Raji (cell line): Measurements from ENCODE around the gene TSPAN18.

Source experiments
- POLR2A ChIP-seq: IDR thresholded peaks from 2 replicates; pipeline ENCODE4 v1.6.1; 2011; ENCODE audit warnings: low read depth, low read length, control low read depth; ENCODE audit not compliant: insufficient read depth

TSPAN18 gene

DNA sequence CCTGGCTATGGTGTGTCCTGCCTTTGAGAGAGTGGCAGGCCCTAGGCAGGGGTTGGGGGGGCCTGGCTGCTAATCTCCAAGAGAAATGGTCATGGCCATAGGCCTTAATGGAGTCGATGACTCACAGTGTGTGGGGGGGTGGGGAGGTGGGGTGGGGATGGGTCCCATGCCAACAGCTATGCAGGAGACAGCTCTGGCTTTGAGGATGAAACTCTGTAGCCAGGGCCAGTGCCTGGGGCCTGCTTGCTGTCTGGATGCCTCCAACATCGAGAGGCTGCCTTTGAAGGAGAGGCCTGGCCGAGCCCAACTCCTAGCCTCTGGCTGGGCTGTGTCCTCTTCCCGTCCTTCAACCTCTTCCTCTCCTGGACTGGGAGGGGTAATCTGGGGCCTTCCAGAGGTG is 23.9 kb upstream of the TSPAN18 start:
- TF ChIP-seq POLR2A, result no peak

DNA sequence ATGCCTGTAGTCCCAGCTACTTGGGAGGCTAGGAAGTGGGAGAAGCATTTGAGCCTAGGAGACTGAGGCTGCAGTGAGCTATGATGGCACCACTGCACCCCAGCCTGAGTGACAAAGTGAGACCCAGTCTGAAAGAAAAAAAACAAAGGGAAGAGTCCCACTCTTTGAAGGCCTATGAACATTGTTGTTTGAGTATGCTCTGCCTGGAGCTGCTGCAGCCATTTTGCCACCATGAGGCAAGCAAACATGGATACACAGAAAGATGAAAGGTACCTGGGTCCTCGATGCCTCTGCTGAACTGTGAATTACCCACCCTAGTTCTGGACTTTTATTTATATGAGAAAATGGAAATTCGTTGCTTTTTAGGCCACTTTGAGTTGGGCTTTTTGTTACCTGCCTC is 19.7 kb upstream of the TSPAN18 start:
- TF ChIP-seq POLR2A, result no peak

DNA sequence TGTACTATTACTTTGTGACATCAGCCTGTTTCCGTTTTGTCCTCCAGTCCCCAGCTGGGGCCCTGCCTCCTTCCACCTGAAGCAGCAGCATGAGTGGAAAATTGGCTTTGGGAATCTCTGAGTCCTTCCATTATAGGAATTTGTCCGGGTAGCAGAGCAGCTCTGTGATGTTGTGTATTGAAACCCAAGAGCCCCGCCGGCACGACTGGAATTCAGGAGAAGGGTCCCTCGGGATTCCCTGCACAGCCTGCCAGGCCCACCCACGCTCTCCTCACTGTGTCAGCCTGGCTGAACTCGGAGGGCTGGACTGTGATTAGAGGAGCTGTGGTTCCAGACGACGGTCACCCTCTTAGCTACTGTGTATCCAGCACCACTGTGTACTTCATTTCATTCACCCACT is 18.8 kb upstream of the TSPAN18 start:
- no peak for TF ChIP-seq POLR2A

DNA sequence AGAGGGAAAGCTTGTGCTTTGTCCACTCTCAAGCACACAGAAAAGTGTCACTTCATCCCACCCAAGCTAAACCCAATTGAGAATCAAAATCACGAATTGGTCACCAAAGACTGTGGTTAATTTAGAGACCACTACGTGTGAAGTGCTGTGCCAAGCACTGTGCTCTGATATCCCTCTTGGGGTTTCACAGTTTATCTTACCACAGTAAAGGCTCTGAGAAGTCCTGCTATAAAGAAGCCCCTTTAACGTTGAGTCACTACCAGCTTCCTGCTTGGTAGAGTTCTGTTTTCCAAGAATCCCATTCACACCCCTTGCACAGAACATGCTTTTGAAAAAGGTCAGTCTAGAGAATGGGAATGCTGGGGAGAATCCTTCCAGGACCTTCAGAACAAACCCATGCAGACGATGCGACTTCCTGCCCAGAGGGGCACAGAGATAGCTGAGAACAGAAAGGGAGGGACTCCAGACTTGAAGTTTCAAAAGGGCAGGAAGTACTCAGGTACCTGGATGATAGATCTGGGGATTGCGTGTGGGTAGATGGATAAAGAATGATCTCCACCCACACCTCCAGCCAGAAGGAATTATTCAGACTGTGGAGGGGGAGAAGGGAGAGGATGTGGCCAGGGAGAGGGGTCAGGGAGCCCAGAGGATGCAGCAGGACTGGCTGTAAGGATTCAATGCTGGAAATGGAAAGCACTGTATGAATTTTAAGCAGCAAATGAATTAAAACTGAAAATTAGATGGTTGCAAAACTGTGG is 18.1 kb upstream of the TSPAN18 start:
- no peak for TF ChIP-seq POLR2A

DNA sequence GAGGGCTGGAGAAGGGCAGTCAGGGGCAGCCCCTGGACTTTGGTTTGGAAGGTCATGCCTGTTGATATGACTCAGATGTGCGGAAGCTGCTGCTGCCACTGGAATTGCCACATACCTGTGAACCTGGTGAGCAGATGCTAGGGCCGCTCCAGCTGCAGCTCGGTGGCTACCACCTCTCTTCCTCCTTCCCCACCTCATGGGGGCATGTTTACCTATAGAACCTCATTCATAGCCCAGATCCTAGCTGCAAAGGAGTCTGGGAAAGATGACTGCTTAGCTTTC is 17.5 kb upstream of the TSPAN18 start:
- TF ChIP-seq POLR2A, result no peak

DNA sequence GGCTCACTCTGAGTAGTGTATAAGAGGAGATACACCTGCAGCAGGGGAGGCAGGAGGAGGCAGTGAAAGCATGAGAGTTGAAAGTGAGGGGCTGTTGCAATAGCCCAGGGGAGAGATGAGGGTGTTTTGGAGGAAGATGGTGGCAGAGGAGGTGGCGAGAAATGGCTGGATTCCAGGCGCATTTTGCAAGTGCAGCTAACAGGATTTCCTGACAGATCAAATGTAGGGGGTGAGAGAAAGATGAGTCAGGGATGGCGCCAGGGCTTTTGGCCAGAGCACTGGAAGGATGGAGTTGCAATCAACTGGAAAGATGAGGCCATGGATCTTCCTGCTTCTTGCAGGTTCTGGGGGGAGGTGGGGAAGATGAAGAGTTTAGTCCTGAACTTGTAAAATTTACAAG is 16.8 kb upstream of the TSPAN18 start:
- TF ChIP-seq POLR2A, result no peak

DNA sequence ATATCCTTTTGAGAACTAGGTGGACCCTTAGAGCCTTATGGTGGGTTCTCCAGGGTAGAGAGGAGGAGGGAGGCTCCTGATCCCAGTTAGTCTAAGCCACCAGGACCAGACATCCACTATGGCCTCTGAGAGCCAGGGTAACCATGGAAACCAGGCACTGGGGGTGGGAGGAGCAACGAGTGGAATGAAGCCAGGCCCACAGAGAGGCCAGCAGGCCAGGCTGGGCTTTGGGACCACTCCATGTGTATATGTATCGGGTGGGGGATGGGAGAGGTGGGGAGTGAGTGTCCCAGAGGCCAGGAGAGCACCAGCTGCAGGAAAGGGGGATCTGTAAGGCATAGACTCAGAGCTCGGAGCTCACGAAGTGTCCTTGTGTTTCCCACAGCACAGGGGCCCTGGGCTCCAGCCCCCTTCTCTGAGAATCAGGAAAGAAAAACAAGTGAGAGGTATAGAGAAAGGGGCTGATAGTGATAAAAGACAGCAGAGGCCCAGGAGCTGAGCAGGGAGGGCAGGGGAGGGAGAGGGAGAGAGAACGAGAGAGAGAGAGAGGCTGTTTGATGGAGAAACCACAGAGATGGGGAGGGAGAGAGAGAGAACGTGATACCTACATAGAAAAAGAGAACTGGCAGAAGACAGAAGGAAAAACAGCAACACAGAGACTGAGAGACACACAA is 15.5 kb upstream of the TSPAN18 start:
- TF ChIP-seq POLR2A, result no peak

DNA sequence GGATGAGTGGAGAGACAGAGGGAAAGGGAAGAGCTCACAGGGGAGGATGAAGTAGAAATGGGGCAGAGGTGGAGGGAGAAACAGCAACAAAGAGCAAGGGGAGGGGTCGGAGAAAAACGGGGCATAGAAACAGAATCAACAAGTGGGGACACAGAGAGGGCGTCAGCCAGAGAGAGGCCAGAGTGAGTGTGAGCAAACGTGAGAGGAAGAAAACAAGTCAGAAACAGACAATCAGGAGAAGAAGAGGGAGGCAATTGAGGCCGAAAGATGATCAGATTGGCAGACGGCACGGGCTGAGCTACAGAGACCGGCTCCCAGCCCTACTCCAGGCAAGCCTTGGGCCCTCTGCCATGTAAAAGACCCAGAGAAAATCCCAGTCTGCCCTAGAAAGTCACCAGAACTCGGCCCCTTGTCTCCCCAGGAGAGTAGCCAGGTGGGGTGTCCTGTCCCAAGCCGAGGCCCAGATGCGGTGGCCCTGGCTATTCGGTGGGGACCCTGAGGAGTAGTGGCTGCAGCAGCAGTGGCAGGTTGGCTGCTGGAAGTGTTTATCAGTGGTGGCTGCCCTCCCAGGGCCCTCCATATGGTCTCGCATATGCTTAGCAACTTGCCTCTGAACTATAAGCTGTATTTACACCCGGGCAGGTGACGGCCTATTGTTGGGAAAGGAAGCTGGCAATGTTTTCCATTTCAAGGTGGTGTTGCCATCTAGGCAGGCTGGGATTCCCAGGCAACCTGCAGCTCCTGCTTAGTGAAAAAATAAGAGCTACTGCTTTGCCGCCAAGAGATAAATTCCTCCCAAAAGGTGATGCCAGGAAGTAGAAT is 14.8 kb upstream of the TSPAN18 start:
- TF ChIP-seq POLR2A, result no peak

DNA sequence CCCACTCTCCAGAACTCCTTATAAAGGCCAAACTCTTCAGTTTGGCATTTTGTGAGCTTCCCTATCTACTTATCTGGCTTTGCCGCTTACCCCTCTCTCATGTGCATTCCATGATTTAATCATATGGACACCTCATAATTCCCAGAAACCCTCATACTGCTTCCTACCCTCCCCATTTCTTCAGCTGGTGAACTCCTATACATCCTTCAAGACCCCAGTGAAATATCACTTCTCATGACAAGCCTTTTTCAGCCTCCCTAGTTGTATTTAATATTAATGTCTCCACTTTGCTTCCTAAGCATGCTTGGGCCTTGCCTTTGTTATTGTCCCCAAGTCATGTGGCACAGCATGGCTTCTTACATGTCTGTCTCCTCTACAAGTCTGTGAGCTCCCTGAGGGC is 13.7 kb upstream of the TSPAN18 start:
- no peak for TF ChIP-seq POLR2A

DNA sequence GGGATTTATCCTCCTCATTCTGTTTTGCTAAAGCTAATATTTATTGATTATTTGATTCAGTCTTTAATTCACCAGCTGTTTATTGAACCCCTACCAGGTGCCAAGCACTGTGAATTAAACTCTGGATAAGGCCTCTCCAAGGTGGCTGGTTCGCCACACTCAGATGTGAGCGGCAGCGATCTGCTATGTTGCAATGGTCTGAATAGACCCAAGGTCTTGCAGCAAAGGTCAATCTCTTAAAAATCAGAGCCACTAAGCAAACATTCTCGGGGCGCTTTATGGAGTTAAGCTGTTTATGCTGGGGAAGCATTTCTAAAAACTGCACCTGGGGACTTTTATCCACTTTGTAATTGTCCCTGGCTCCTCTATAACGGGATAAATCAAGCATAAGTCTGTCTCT is 10.5 kb upstream of the TSPAN18 start:
- TF ChIP-seq POLR2A, result no peak

DNA sequence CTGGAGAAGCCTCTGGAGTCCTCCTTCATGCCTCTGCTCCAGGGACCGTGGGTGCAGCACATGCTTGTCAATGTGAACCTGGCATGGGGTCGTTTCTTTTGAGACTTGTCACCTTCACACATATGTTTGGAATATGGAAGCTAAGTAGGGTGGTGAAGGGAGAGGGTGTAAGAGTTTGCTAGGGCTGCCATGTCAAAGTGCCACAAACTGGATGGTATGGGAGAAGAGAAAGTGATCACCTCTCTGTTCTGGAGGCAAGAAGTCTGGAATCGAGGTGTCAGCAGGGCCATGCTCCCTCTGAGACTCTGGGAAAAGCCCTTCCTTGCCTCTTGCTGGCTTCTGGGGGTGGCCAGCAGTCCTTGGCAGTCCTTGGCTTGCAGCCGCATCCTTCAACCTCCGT is 8.7 kb upstream of the TSPAN18 start:
- TF ChIP-seq POLR2A, result no peak

DNA sequence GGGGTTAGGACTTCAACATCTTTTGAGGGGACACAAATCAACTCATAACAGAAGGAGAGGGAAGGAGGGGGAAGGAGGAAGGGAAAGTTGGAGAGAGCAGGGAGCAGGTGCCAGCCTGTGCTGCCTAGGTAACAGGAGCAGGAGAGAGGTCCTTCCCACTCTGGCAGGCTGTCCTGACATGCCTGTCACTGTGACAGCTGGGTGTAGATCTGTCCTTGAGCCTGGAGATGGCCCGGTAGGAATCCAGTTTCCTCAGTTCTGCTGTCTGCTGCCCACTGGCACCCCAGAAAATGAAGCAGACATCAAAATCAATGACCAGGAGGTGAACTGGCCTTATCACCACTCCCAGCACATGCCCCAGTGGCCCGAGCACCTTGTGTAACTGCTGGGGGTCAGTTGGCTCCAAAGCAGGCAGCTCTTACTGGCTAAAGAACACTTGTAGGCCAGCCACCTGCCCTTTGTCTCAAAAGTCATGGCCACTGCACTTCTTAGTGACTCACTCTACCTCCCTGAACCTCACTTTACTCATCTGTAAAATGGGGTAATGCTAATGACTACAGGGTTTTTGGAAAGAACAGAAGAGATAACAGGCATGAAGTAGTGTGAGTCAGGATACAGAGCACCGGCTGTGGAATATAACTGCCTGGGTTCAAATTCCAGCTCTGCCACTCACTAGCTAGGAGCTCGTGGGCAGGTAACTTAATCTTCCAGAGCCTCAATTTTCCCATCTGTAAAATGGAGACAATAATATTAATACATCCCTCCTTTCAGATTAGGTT is 8.0 kb upstream of the TSPAN18 start:
- no peak for TF ChIP-seq POLR2A

DNA sequence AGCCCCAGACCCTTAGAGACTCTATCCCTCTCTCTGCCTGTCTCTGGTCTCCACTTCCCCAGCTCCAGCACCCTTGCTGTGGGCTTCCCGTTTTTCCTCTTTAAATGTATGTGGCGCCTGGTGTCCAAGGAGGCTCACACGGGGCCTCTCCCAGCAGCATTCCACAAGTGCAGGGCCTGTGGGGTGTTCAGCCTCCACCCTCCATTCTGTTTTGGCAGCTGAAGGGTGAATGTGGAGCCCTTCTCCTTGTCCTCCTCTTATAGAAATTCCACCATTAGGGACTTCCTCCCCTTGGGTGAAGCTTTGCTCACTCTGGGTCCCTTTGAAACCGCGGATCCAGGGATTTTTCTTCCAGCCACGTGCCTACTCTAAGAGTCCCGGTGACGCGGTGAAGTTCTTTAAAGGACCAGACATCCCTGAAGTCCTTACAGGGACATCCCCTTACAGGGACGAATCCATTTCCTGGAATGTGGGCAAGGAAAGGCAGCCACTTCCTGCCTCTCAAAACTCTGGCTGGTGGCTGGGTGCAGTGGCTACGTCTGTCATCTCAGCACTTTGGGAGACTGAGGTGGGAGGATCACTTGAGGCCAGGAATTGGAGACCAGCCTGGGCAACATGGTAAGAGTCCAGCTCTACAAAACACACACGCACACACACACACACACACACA is 1.6 kb upstream of the TSPAN18 start:
- no peak for TF ChIP-seq POLR2A

DNA sequence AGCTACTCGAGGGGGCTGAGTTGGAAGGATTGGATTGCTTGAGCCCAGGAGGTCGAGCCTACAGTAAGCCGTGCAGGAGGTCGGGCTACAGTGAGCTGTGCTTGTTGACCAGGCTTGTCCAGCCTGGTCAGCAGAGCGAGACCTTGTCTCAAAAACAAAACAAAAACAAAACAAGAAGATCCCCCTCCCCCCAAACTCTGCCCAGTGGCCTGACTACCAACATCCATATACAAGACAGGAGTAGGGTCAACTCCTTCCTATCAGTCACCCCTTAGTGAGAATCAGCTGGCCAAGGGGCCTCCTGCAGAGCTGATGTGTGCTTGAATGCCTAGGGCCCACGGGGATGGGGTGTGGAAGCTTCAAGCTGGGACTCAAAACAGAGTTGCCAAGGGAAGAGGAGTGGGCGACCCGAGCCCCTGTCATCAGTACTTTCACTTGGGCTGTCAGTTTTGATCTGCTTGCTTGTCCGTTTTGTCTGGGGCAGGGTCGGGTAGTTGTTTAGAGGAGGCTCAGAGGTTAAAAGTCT is 942 bp upstream of the TSPAN18 start:
- TF ChIP-seq POLR2A, result no peak

DNA sequence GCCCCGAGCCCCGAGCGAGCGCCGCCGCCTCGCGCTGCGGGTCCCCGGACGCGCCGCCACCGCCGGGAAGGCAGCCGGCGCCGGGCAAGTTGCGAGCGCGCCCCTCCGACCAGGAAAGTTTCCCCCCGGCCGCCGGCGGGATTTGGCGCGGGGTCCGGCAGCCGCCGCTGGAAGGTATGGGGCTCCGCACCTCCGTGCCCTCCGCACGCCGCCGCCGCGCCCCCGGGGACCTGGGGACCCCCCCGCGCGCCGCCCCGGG is 281 bp downstream of the TSPAN18 start:
- TF ChIP-seq POLR2A, result no peak
